ENCODE measurements around the gene MGLL.

DNA sequence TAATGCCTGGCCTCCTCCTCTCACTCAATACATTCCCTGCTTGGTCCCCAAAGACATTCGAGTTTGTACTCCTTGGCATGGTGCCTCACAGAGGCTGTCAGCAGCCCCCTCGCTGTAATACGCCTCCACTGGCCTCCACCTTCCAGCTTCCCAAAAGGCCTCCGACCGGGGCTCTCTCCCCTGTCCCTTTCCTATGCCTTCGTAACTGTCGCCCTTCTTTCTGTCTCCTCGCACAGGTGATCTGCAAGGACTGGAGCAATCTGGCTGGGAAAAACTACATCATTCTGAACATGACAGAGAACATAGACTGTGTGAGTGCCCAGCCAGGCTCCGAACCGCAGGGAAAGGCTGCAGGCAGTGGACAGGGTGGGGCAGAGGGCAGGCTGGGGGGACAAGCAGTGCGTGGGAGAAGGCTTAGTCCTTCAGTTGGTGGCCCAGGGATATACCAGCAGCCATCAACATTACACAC, 160.3 kb downstream of the MGLL start:
- TF ChIP-seq, protein P1, sequence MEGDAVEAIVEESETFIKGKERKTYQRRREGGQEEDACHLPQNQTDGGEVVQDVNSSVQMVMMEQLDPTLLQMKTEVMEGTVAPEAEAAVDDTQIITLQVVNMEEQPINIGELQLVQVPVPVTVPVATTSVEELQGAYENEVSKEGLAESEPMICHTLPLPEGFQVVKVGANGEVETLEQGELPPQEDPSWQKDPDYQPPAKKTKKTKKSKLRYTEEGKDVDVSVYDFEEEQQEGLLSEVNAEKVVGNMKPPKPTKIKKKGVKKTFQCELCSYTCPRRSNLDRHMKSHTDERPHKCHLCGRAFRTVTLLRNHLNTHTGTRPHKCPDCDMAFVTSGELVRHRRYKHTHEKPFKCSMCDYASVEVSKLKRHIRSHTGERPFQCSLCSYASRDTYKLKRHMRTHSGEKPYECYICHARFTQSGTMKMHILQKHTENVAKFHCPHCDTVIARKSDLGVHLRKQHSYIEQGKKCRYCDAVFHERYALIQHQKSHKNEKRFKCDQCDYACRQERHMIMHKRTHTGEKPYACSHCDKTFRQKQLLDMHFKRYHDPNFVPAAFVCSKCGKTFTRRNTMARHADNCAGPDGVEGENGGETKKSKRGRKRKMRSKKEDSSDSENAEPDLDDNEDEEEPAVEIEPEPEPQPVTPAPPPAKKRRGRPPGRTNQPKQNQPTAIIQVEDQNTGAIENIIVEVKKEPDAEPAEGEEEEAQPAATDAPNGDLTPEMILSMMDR (conservative IDR thresholded peaks at IDR 0.05; ENCODE audit: low read length), result no peak
- TF ChIP-seq EZH2phosphoT487 (IDR thresholded peaks at IDR 0.05; ENCODE audit: borderline replicate concordance, low read depth, low read length), result no peak

Data from OCI-LY7 (cell line).